Endothelial cell of umbilical vein (primary cell): ENCODE data around the gene HHIPL2. TPM values are rescaled to one million over a fixed set of nuclear protein-coding genes. Genes with fewer than 3 reads are reported as not detected.

Source experiments
- BruUV-seq: library from RNA; stranded (reverse); fragments of 400-500 nt; replicated peaks from 2 replicates; lab custom pipeline; 2021; lab: Mats Ljungman, UMichigan
- CTCF ChIA-PET: fragments of 300-600, 350-600 bp; sonication (Branson Sonifier 250); formaldehyde crosslinking; loops from one replicate; lab custom pipeline; 2021; ENCODE audit warnings: antibody characterized with exemption, inconsistent platforms; lab: Charles Lee
- POLR2A ChIA-PET: fragments of 300-600, 350-600 bp; sonication (Branson Sonifier 250); formaldehyde crosslinking; loops from one replicate; lab custom pipeline; 2021; ENCODE audit warnings: antibody characterized with exemption, inconsistent platforms; lab: Charles Lee
- DNase-seq: peaks from one replicate; pipeline ENCODE4 v3.0.0-alpha.2; 2011; ENCODE audit warnings: low read depth, low spot score
- FAIRE-seq: peaks from 2 replicates; lab custom pipeline; 2011; peaks lifted over from hg19 to GRCh38; lab: Jason Lieb, UNC
- H2AFZ ChIP-seq: 2 replicates; pipeline ENCODE4 v1.6.0; 2012; ENCODE audit warnings: low read depth, low read length, control low read depth, inconsistent platforms
- H3K27ac ChIP-seq: 2 replicates; pipeline ENCODE4 v1.5.1; 2011; ENCODE audit warnings: low read depth, mild to moderate bottlenecking, control low read depth, low read length, moderate library complexity; ENCODE audit not compliant: insufficient read depth
- H3K27me3 ChIP-seq, 2 experiments: 2 replicates each; pipeline versions ENCODE4 v1.6.0 to v1.6.1; 2011; ENCODE audit warnings: low read length in 2 of 2, mixed read lengths in 1 of 2; ENCODE audit not compliant: control insufficient read depth in 2 of 2, insufficient read depth in 2 of 2
- H3K36me3 ChIP-seq, 2 experiments: 2 replicates in 1 of 2; 3 replicates in 1 of 2; pipeline ENCODE4 v1.5.1; 2011; ENCODE audit warnings: low read length in 2 of 2, mild to moderate bottlenecking in 1 of 2, moderate library complexity in 1 of 2; ENCODE audit not compliant: control insufficient read depth in 2 of 2, insufficient read depth in 2 of 2; ENCODE audit errors: extremely low read depth in 1 of 2
- H3K4me1 ChIP-seq: 3 replicates; pipeline ENCODE4 v1.5.1; 2011; ENCODE audit warnings: mild to moderate bottlenecking, low read length; ENCODE audit not compliant: control insufficient read depth, insufficient read depth; ENCODE audit errors: extremely low read depth
- H3K4me2 ChIP-seq: 2 replicates; pipeline ENCODE4 v1.6.1; 2011; ENCODE audit warnings: low read length, control low read depth, mixed read lengths; ENCODE audit not compliant: insufficient read depth
- H3K4me3 ChIP-seq, 3 experiments: fragments of 200-600 bp in 1 of 3; sonication (generic), shearing (Covaris generic) in 1 of 3; replicated peaks in 1 of 3; 2 replicates each; pipeline ENCODE4 v1.5.1; 2011 to 2016; ENCODE audit warnings: control low read depth in 3 of 3, low read length in 3 of 3, mild to moderate bottlenecking in 2 of 3, inconsistent platforms in 1 of 3, low read depth in 1 of 3, moderate library complexity in 1 of 3; ENCODE audit not compliant: insufficient read depth in 1 of 3
- H3K79me2 ChIP-seq: 2 replicates; pipeline ENCODE4 v1.6.0; 2012; ENCODE audit warnings: low read length, inconsistent platforms; ENCODE audit not compliant: control insufficient read depth, insufficient read depth
- H3K9ac ChIP-seq: replicated peaks from 2 replicates; pipeline ENCODE3; 2011; ENCODE audit warnings: low read length, control low read depth; ENCODE audit not compliant: insufficient read depth; ENCODE audit errors: extremely low read depth
- H3K9me1 ChIP-seq: replicated peaks from 3 replicates; pipeline ENCODE4 v1.6.0; 2011; ENCODE audit warnings: mild to moderate bottlenecking, low read length; ENCODE audit not compliant: control insufficient read depth, insufficient read depth; ENCODE audit errors: extremely low read depth
- H3K9me3 ChIP-seq: replicated peaks from 2 replicates; pipeline ENCODE4 v1.5.1; 2012; ENCODE audit warnings: low read length, inconsistent platforms; ENCODE audit not compliant: control insufficient read depth, insufficient read depth
- H4K20me1 ChIP-seq: replicated peaks from 2 replicates; pipeline ENCODE3; 2011; ENCODE audit warnings: mild to moderate bottlenecking, low read length; ENCODE audit not compliant: control insufficient read depth, insufficient read depth; ENCODE audit errors: extremely low read depth
- EZH2 ChIP-seq: IDR thresholded peaks from 2 replicates; pipeline ENCODE4 v1.6.1; 2012; ENCODE audit warnings: borderline replicate concordance, low read depth, mild to moderate bottlenecking, moderate library complexity, low read length, inconsistent platforms; ENCODE audit not compliant: severe bottlenecking
- FOS ChIP-seq: IDR thresholded peaks from 2 replicates; pipeline ENCODE4 v1.6.1; 2011; ENCODE audit warnings: mild to moderate bottlenecking, low read length, moderate library complexity, borderline replicate concordance; ENCODE audit not compliant: insufficient read depth
- GATA2 ChIP-seq: IDR thresholded peaks from 2 replicates; pipeline ENCODE4 v1.7.0; 2011; ENCODE audit warnings: low read depth, mild to moderate bottlenecking, moderate library complexity, mixed read lengths, low read length; ENCODE audit not compliant: insufficient read length, insufficient read depth
- JUN ChIP-seq: IDR thresholded peaks from 2 replicates; pipeline ENCODE4 v1.6.1; 2011; ENCODE audit warnings: borderline replicate concordance, low read depth; ENCODE audit not compliant: insufficient read length, insufficient read depth
- MYC ChIP-seq: IDR thresholded peaks from one replicate; pipeline ENCODE4 v1.6.1; 2011; ENCODE audit warnings: mild to moderate bottlenecking, low read depth, low read length
- POLR2A ChIP-seq: IDR thresholded peaks from 2 replicates; pipeline ENCODE4 v1.6.1; 2012; ENCODE audit warnings: low read depth, mild to moderate bottlenecking, control low read depth, low read length
- POLR2AphosphoS5 ChIP-seq: IDR thresholded peaks from 2 replicates; pipeline ENCODE4 v1.6.1; 2012; ENCODE audit warnings: low read depth, mild to moderate bottlenecking, control low read depth, low read length, moderate library complexity; ENCODE audit not compliant: insufficient read depth
- dilution Hi-C: fragments of 300-500 bp; cut with MboI; formaldehyde crosslinking; loops from one replicate; pipeline ENCODE4 v1.15.0; 2019; ENCODE audit warnings: low sequenced_read_pairs; ENCODE audit not compliant: extremely low pct_ligation_motif_present
- intact Hi-C: fragments of 100-400 bp; cut with micrococcal nuclease; formaldehyde crosslinking; loops from one replicate; pipeline ENCODE4 v1.10.0; 2022
- polyA plus RNA-seq, 4 experiments: library from polyadenylated mRNA; depleted of rRNA in 3 of 4; stranded (reverse) in 3 of 4; unstranded in 1 of 4; fragments of >200 nt; gene quantifications; 2 replicates each; pipeline versions ENCODE4 v1.2.1 to v1.2.3, GENCODE V29; 2011 to 2012; ENCODE audit warnings: missing spikeins in 1 of 4
- total RNA-seq: library from RNA; stranded (reverse); gene quantifications from 2 replicates; pipeline ENCODE4 v1.2.3, GENCODE V29; 2021
- TF ChIP-seq, protein P1 (sequence below): IDR thresholded peaks from 2 replicates; pipeline ENCODE4 v1.6.1; 2011; ENCODE audit not compliant: insufficient read depth, insufficient read length
- TF ChIP-seq, protein P2 (sequence below), 2 donors: IDR thresholded peaks; 1 replicate in 1 of 2; 2 replicates in 1 of 2; pipeline ENCODE4 v1.5.1; 2011; ENCODE audit warnings: low read length in 2 of 2, mild to moderate bottlenecking in 2 of 2, moderate library complexity in 2 of 2, control low read depth in 1 of 2, inconsistent platforms in 1 of 2, low read depth in 1 of 2; ENCODE audit not compliant: insufficient read depth in 1 of 2; ENCODE audit errors: extremely low read depth in 1 of 2

HHIPL2 gene
- total and polyA plus RNA-seq, 2 donors (not counting 3 experiments of a cell fraction or from before 2014, with no cell fraction given), result 0.03 TPM; not detected in 1

DNA sequence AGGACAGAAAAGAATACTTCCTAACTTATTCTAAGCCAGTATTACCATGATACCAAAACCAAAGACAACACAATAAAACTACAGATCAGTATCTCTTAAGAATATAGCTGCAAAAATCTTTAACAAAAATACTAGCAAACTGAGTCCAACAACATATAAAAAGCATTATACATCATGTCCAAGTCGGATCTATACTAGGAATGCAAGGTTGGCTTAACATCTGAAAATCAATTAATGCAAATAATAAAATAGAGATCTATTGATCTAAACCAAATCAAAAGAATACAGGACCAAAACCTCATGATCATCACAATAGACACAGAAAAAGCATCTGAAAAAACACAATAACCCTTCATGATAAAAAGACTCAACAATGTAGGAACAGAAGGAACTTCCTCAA lies 22.9 kb upstream of the HHIPL2 start:
- no peak overlapping the region for H3K4me3 ChIP-seq
- H3K4me1 ChIP-seq, result no peaks in the 10 kb centered on the region
- H2AFZ ChIP-seq, result no peak overlapping the region
- no peaks in the 10 kb centered on the region for H3K9me3 ChIP-seq
- no TSS peak for BruUV-seq
- no peak overlapping the region for H3K4me2 ChIP-seq
- no peak overlapping the region for H3K27ac ChIP-seq
- POLR2A ChIA-PET, result no interaction called here
- FAIRE-seq, result no peak
- CTCF ChIA-PET, result interaction anchor here (0.6 to 1.6 kb wide), 2 partner anchors 12 to 63 kb away, joined by 3 to 5 read pairs; no protein-coding TSS in a partner anchor
- dilution Hi-C loops, result no loop called here
- no peaks in the 10 kb centered on the region for H4K20me1 ChIP-seq
- no peaks in the 10 kb centered on the region for H3K9me1 ChIP-seq
- no peak for DNase-seq
- no peaks in the 10 kb centered on the region for H3K36me3 ChIP-seq
- H3K27me3 ChIP-seq, result no peaks in the 10 kb centered on the region
- intact Hi-C loops, result no loop called here
- no peak overlapping the region for H3K9ac ChIP-seq
- TF ChIP-seq FOS (no peak), MYC (no peak), GATA2 (no peak), POLR2AphosphoS5 (no peak), EZH2 (no peak), JUN (no peak), POLR2A (no peak)
- TF ChIP-seq, protein P1, sequence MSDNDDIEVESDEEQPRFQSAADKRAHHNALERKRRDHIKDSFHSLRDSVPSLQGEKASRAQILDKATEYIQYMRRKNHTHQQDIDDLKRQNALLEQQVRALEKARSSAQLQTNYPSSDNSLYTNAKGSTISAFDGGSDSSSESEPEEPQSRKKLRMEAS, result no peak
- TF ChIP-seq, protein P2, sequence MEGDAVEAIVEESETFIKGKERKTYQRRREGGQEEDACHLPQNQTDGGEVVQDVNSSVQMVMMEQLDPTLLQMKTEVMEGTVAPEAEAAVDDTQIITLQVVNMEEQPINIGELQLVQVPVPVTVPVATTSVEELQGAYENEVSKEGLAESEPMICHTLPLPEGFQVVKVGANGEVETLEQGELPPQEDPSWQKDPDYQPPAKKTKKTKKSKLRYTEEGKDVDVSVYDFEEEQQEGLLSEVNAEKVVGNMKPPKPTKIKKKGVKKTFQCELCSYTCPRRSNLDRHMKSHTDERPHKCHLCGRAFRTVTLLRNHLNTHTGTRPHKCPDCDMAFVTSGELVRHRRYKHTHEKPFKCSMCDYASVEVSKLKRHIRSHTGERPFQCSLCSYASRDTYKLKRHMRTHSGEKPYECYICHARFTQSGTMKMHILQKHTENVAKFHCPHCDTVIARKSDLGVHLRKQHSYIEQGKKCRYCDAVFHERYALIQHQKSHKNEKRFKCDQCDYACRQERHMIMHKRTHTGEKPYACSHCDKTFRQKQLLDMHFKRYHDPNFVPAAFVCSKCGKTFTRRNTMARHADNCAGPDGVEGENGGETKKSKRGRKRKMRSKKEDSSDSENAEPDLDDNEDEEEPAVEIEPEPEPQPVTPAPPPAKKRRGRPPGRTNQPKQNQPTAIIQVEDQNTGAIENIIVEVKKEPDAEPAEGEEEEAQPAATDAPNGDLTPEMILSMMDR (IDR thresholded peaks at IDR 0.05; ENCODE audit: extremely low read depth in 1 of 2, insufficient read depth in 1 of 2, low read depth in 1 of 2, low read length in 2 of 2), result no peak
- no peaks in the 10 kb centered on the region for H3K79me2 ChIP-seq
